K562 (cell line): ENCODE measurements around the gene ALG8. TPM values are rescaled to one million over a fixed set of nuclear protein-coding genes. Genes with fewer than 3 reads are reported as not detected.

Experiments used
- BCL6 ChIP-seq: fragments of 250-450 bp; sonication (Bioruptor Pico); IDR thresholded peaks from 2 replicates; pipeline ENCODE4 v1.4.0; 2020
- CCAR2 ChIP-seq: fragments of 200-400 bp; formaldehyde crosslinking; IDR thresholded peaks from 2 replicates; pipeline ENCODE4 v1.6.1; 2017; ENCODE audit warnings: mild to moderate bottlenecking, low read depth, low read length
- FOXK2 ChIP-seq, 2 experiments: fragments of 450-650 bp; IDR thresholded peaks in 1 of 2; conservative IDR thresholded peaks in 1 of 2; 2 replicates each; pipeline ENCODE4 v1.6.1; 2016; ENCODE audit warnings: low read depth in 2 of 2, mild to moderate bottlenecking in 1 of 2
- KAT7 ChIP-seq: sonication (generic); formaldehyde crosslinking; IDR thresholded peaks from 2 replicates; pipeline ENCODE4 v1.8.0; 2022; ENCODE audit warnings: missing genetic modification reagents, mild to moderate bottlenecking, borderline replicate concordance
- NFIC ChIP-seq: fragments of 450-650 bp; IDR thresholded peaks from 2 replicates; pipeline ENCODE4 v1.6.1; 2017; ENCODE audit warnings: mild to moderate bottlenecking, inconsistent platforms
- PHTF2 ChIP-seq: fragments of 250-450 bp; sonication (Bioruptor Pico); IDR thresholded peaks from 2 replicates; pipeline ENCODE4 v1.5.0; 2021; ENCODE audit warnings: mild to moderate bottlenecking
- PML ChIP-seq: IDR thresholded peaks from 2 replicates; pipeline ENCODE4 v1.6.1; 2012; ENCODE audit warnings: low read length, inconsistent platforms
- SREBF1 ChIP-seq: fragments of 150-350 bp; IDR thresholded peaks from 2 replicates; pipeline ENCODE4 v1.6.1; 2014; ENCODE audit warnings: antibody characterized with exemption, low read depth, low read length, borderline replicate concordance
- ZFP36 ChIP-seq: fragments of 150-350 bp; IDR thresholded peaks from 2 replicates; pipeline ENCODE4 v1.6.1; 2018; ENCODE audit warnings: low read length, low read depth; ENCODE audit not compliant: partially characterized antibody
- ZNF140 ChIP-seq: fragments of 250-450 bp; sonication (Bioruptor Pico); IDR thresholded peaks from 2 replicates; pipeline ENCODE4 v1.8.0; 2021; ENCODE audit warnings: moderate library complexity, mild to moderate bottlenecking, inconsistent platforms
- ZNF551 ChIP-seq: fragments of 250-450 bp; sonication (Bioruptor Pico); IDR thresholded peaks from 2 replicates; pipeline ENCODE4 v1.5.0; 2021; ENCODE audit warnings: mild to moderate bottlenecking, moderate library complexity
- ZNF717 ChIP-seq: fragments of 250-450 bp; sonication (Bioruptor Pico); IDR thresholded peaks from 2 replicates; pipeline ENCODE4 v1.5.0; 2021
- ZNF780A ChIP-seq: fragments of 250-450 bp; sonication (Bioruptor Pico); IDR thresholded peaks from 2 replicates; pipeline ENCODE4 v1.5.0; 2021; ENCODE audit warnings: mild to moderate bottlenecking
- polyA plus RNA-seq, 8 experiments: library from polyadenylated mRNA; depleted of rRNA in 4 of 8; stranded (reverse) in 5 of 8; unstranded in 3 of 8; fragments of >200 nt; fragmentation: Nextera tagmentation in 2 of 8; fragmentation: Illumina TruSeq in 1 of 8; extraction: Ambion mirVana in 2 of 8; extraction: Trizol in 1 of 8; gene quantifications; 2 replicates each; pipeline versions ENCODE4 v1.2.1 to v1.2.3, GENCODE V29; 2011 to 2014; ENCODE audit warnings: inconsistent platforms in 1 of 8, missing spikeins in 1 of 8
- total RNA-seq, 7 experiments: library from RNA; depleted of rRNA in 6 of 7; stranded (reverse); fragments of >200 nt in 6 of 7; fragmentation: Illumina TruSeq in 2 of 7; extraction: Trizol in 2 of 7; gene quantifications; 2 replicates each; pipeline versions ENCODE4 v1.2.1 to v1.2.3, GENCODE V29; 2011 to 2021; ENCODE audit warnings: low replicate concordance in 1 of 7
- TF ChIP-seq, protein P1 (sequence below): IDR thresholded peaks from 2 replicates; pipeline ENCODE4 v1.6.1; 2016; ENCODE audit warnings: missing genetic modification characterization, missing compliant biosample characterization
- TF ChIP-seq, protein P2 (sequence below): fragments of 450-650 bp; IDR thresholded peaks from 2 replicates; pipeline ENCODE4 v1.6.1; 2017; ENCODE audit warnings: antibody characterized with exemption, mild to moderate bottlenecking
- TF ChIP-seq, protein P3 (sequence below): fragments of 250-450 bp; sonication (Bioruptor Pico); IDR thresholded peaks from 2 replicates; pipeline ENCODE4 v1.8.0; 2021; ENCODE audit warnings: moderate library complexity, mild to moderate bottlenecking, inconsistent platforms
- TF ChIP-seq, protein P4 (sequence below): fragments of 450-650 bp; IDR thresholded peaks from 2 replicates; pipeline ENCODE4 v1.6.1; 2016; ENCODE audit warnings: missing biosample characterization, missing genetic modification characterization
- TF ChIP-seq, protein P5 (sequence below): fragments of 450-650 bp; formaldehyde crosslinking; IDR thresholded peaks from 2 replicates; pipeline ENCODE4 v1.4.0; 2022; ENCODE audit warnings: missing genetic modification characterization

The ALG8 gene
- total and polyA plus RNA-seq, 9 of the 15 experiments (the other 6 are each of a cell fraction or from before 2014, with no cell fraction given) = 59.3 to 189 (median 106) TPM

DNA sequence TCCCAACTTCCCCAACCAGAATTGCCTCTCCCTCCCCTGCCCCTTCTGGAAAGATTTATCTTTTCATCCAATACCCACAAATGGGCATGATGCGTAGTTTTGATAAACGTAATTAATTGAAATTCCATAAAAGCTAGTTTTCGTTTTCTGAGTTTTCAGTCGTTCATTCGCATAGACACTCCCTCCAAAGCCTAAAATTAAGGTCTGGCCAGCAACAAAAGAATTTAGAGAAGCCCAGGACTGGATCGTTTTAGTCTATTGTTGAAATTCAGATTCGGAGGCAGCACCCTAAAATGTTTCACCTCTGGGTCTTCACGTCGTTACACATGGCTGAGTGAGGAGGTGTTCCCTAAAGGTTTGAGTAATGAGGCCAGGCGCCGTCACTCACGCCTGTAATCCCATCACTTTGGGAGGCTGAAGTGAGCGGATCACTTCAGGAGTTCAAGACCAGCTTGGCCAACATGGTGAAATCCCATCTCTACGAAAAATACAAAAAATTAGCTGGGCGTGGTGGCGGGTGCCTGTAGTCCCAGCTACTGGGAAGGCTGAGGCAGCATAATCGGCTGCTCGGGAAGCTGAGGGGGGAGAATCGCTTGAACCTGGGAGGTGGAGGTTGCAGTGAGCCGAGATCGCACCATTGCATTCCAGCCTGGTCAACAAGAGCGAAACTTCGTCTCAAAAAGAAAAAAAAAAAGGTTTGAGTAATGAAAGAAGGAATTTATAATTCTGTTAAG lies 59.2 kb downstream of the ALG8 start (continued):
- TF ChIP-seq, protein P1, sequence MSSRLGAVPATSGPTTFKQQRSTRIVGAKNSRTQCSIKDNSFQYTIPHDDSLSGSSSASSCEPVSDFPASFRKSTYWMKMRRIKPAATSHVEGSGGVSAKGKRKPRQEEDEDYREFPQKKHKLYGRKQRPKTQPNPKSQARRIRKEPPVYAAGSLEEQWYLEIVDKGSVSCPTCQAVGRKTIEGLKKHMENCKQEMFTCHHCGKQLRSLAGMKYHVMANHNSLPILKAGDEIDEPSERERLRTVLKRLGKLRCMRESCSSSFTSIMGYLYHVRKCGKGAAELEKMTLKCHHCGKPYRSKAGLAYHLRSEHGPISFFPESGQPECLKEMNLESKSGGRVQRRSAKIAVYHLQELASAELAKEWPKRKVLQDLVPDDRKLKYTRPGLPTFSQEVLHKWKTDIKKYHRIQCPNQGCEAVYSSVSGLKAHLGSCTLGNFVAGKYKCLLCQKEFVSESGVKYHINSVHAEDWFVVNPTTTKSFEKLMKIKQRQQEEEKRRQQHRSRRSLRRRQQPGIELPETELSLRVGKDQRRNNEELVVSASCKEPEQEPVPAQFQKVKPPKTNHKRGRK (tag) = no peak
- 0 out of 2 replicates have a peak, but pooled peaks have one; percentile 46 for TF ChIP-seq ZNF717 (CRISPR knock-in tag)
- TF ChIP-seq, protein P2, sequence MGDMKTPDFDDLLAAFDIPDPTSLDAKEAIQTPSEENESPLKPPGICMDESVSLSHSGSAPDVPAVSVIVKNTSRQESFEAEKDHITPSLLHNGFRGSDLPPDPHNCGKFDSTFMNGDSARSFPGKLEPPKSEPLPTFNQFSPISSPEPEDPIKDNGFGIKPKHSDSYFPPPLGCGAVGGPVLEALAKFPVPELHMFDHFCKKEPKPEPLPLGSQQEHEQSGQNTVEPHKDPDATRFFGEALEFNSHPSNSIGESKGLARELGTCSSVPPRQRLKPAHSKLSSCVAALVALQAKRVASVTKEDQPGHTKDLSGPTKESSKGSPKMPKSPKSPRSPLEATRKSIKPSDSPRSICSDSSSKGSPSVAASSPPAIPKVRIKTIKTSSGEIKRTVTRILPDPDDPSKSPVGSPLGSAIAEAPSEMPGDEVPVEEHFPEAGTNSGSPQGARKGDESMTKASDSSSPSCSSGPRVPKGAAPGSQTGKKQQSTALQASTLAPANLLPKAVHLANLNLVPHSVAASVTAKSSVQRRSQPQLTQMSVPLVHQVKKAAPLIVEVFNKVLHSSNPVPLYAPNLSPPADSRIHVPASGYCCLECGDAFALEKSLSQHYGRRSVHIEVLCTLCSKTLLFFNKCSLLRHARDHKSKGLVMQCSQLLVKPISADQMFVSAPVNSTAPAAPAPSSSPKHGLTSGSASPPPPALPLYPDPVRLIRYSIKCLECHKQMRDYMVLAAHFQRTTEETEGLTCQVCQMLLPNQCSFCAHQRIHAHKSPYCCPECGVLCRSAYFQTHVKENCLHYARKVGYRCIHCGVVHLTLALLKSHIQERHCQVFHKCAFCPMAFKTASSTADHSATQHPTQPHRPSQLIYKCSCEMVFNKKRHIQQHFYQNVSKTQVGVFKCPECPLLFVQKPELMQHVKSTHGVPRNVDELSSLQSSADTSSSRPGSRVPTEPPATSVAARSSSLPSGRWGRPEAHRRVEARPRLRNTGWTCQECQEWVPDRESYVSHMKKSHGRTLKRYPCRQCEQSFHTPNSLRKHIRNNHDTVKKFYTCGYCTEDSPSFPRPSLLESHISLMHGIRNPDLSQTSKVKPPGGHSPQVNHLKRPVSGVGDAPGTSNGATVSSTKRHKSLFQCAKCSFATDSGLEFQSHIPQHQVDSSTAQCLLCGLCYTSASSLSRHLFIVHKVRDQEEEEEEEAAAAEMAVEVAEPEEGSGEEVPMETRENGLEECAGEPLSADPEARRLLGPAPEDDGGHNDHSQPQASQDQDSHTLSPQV = 0 out of 2 replicates have a peak, but pooled peaks have one; percentile 55
- TF ChIP-seq SREBF1 = 0 out of 2 replicates have a peak, but pooled peaks have one; percentile 14
- no peak for TF ChIP-seq ZNF551
- TF ChIP-seq FOXK2 (conservative IDR thresholded peaks at IDR 0.05 in 1 of 2, IDR thresholded peaks at IDR 0.05 in 1 of 2; ENCODE audit: low read depth in 2 of 2) = no peak
- TF ChIP-seq PHTF2 (CRISPR knock-in tag) = no peak
- no peak for TF ChIP-seq NFIC
- TF ChIP-seq, protein P3, sequence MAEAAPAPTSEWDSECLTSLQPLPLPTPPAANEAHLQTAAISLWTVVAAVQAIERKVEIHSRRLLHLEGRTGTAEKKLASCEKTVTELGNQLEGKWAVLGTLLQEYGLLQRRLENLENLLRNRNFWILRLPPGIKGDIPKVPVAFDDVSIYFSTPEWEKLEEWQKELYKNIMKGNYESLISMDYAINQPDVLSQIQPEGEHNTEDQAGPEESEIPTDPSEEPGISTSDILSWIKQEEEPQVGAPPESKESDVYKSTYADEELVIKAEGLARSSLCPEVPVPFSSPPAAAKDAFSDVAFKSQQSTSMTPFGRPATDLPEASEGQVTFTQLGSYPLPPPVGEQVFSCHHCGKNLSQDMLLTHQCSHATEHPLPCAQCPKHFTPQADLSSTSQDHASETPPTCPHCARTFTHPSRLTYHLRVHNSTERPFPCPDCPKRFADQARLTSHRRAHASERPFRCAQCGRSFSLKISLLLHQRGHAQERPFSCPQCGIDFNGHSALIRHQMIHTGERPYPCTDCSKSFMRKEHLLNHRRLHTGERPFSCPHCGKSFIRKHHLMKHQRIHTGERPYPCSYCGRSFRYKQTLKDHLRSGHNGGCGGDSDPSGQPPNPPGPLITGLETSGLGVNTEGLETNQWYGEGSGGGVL = no peak
- 0 out of 2 replicates have a peak, but pooled peaks have one; percentile 1 for TF ChIP-seq PML
- TF ChIP-seq, protein P4, sequence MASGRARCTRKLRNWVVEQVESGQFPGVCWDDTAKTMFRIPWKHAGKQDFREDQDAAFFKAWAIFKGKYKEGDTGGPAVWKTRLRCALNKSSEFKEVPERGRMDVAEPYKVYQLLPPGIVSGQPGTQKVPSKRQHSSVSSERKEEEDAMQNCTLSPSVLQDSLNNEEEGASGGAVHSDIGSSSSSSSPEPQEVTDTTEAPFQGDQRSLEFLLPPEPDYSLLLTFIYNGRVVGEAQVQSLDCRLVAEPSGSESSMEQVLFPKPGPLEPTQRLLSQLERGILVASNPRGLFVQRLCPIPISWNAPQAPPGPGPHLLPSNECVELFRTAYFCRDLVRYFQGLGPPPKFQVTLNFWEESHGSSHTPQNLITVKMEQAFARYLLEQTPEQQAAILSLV (tag) = no peak
- no peak for TF ChIP-seq ZNF780A (CRISPR knock-in tag)
- TF ChIP-seq, protein P5, sequence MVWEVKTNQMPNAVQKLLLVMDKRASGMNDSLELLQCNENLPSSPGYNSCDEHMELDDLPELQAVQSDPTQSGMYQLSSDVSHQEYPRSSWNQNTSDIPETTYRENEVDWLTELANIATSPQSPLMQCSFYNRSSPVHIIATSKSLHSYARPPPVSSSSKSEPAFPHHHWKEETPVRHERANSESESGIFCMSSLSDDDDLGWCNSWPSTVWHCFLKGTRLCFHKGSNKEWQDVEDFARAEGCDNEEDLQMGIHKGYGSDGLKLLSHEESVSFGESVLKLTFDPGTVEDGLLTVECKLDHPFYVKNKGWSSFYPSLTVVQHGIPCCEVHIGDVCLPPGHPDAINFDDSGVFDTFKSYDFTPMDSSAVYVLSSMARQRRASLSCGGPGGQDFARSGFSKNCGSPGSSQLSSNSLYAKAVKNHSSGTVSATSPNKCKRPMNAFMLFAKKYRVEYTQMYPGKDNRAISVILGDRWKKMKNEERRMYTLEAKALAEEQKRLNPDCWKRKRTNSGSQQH (CRISPR knock-in tag) = no peak
- no peak for TF ChIP-seq ZFP36
- no peak for TF ChIP-seq BCL6
- TF ChIP-seq ZNF140 = no peak
- TF ChIP-seq CCAR2 = no peak
- TF ChIP-seq KAT7 (CRISPR knock-in tag) = no peak
